HG02678 (cell line): ENCODE data around the gene FKBP7.
"Not testable (repeated sequence)": the region's sequence is repeated elsewhere in the genome, so short reads cannot be mapped to it uniquely, and the experiment has no call there.

Experiments used
- ATAC-seq: cut with Tn5 transposase; IDR thresholded peaks from one replicate; pipeline ENCODE4 v1.9.1; 2021; ENCODE audit warnings: mild to moderate bottlenecking, moderate library complexity; ENCODE audit not compliant: unreplicated experiment

FKBP7 gene

DNA sequence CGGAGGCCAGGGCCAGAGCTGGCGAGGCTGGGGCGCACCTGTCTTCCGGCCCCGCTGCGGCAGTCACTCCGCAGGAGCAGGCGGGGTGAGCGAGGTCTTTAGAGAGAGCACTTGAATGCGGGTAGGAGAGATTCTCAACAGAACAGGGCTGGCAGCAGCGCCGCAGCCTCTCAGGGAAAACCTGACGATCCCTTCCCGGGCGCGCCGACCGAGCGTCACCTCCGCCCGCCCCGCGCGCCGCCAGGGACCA lies 28.0 kb downstream of the FKBP7 start:
- ATAC-seq, result peak; percentile 45

DNA sequence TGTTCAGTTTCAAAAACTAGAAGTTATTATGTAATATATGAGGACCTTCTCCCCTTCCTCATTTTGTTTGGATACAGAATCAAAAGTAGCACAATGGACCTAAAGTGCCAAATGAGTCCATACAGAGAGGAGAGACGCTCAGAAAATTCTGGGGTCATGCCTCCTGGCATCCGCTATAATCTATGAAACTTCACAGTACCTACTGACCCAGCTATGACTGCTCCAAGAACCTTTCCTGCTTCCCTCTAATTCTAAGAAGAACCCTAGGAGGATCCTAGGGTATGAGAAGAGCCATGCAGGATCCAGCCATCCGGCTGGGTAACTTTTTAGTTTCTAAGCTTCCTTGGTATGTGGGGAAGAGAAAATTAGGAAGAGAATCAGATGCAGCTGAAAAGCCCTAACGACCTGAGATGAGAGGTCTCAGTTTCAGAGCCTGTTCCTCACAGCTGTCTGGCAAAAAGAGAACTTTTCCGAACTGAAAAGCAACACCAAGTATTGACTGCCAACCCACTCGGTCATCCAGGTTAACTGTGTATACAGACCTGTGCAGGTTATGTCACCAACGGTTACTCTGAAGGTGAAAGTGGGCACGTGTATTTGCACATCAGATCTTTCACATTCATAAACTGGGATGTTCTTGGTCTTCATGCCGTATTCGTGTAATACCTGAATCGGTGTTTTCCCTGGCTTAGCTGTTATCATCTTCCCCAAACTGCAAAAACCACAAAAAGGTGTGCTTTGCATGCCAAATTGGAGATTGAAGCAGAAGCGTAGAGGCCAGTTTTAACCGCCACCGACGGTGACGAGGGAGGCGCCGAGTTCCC lies 28.5 kb downstream of the FKBP7 start:
- ATAC-seq, result peak; percentile 9

DNA sequence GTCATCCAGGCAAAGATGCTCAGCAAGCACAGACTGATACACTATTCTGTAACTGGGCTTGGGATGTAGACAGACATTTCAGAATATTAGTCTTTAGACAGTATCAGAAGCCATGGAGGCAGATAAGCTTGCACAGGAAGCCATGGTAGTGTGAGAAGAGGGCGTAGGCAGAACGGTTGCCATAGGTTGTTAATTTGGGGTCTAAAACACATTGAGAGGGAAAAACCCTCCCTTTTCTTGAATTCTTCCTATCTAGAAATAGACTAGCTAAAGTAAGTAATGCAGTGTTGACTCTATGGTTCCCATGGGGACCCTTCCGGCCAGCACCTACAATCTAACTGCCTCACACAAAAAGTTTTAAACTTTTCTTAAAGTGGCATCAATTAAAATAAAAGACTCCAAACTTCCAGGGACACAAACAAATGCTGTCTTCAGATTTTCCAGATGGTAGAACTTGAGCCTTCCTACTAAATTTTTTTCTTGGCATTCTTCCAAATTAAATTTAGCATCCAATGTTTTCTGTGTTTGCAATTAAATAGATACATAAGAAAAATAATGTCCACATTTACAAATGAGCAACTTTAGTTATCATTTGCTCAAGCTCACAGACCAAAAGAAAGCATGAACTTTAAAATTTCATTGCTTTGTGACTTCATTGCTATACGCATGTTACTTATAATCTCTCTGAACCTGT lies 29.3 kb downstream of the FKBP7 start:
- no peak for ATAC-seq

DNA sequence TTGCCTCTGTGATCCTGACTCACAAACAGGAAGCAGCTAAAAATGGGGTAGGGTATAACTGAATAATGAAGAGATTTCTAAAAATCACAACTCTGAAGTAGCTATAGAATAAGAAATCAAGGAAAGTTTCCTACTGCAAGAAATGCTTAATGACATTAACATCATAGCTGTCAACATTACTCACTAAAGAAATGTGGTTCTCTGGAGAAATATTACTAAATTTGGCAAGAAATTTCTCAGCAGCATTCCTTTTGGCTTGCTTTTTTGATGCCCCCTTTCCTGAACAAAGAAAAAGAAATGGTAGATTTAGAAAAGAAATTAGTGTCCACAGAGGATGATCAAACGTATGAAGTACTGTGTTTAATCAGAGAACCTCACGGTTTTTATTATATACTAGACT lies 37.0 kb downstream of the FKBP7 start:
- ATAC-seq, result no peak

DNA sequence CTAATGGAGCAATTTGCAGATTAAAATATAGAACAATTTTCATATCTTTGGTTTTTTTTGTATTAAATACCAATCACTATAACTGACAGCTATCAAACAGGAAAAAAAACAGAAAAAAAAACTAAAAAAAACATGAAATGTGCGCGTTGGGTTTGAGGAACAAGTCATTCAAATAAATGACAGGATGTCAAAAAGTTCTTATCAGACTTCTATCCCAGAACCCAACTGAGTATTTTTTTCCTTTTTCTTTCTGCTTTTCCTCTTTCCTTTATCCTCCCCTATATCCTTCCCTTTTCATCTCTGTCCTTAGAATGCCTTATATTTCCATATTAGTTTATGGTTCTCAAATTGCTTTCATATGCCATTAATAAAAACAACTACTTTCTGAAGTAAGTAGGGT lies 41.7 kb downstream of the FKBP7 start:
- no peak for ATAC-seq

DNA sequence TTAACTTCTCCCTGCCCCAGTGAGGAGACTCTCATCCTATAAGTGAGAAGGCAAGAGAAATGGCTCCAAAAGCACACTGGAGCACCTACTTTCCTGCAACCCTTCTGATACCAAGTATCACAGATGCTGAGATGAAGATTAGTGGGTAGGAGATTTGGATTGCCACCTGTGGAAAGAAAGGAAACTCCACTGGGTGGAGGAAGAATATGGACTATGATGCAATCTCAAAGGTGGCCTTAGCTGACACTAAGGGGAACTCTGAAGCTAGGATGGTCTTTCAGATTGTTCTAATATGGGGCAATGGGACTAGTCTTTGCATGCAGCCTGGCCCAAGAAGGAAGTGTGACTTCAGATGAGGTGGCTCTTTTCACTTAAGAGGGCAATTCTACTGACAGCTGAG lies 49.1 kb downstream of the FKBP7 start:
- ATAC-seq, result no peak

DNA sequence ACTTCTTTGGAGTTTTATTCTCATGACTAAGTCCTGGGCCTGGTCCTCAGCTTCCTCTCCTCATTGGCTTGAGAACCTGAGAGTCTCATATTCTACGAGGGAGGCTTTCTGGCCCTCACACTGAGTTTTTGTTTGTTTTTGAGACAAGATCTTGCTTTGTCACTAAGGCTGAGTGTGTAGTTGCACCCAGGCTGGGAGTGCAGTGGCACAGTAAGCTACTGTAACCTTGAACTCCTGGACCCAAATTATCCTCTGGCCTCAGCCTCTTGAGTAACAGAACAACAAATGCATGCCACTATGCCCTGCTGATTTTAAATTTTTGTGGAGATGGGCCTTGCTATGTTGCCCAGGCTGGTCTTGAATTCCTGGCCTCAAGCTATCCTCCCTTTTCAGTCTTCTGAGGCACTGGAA lies 50.0 kb downstream of the FKBP7 start:
- ATAC-seq, result no peak

DNA sequence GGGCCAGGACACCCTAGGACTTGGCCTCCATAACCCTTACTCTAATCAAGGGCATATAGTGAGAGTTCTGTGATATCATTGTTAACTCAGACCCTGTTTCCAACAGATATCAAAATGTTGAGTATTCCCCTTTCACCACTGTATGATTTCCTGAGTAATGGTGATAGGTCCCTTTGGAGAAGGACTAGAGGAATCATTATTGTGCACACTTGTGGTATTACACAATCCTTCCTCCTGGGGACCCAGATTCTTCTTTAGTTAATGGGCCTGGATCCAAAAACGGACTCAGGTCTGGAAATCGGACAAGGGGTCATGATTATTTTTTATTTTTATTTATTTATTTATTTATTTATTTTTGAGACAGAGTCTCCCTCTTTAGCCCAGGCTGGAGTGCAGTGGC lies 50.9 kb downstream of the FKBP7 start:
- no peak for ATAC-seq

DNA sequence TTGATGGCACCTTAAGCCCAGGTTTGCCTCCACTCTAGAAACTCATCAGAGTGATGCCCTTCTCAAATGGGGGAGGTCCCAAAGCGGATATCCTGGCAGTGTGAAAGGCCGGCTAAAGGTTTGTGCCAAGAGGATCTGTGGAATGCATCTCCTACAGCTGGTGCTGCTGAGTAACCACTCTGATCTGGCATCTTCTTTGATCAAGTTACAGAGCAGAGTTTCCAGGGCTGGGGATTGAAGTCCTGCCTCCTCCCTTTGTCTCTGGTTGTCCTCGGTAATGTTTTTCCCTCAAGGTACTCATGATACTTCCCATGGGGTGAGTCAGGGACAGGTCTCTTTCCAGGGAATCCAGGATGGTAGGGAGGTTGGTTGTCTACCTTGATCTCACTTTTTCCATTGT lies 52.0 kb downstream of the FKBP7 start:
- no peak for ATAC-seq

DNA sequence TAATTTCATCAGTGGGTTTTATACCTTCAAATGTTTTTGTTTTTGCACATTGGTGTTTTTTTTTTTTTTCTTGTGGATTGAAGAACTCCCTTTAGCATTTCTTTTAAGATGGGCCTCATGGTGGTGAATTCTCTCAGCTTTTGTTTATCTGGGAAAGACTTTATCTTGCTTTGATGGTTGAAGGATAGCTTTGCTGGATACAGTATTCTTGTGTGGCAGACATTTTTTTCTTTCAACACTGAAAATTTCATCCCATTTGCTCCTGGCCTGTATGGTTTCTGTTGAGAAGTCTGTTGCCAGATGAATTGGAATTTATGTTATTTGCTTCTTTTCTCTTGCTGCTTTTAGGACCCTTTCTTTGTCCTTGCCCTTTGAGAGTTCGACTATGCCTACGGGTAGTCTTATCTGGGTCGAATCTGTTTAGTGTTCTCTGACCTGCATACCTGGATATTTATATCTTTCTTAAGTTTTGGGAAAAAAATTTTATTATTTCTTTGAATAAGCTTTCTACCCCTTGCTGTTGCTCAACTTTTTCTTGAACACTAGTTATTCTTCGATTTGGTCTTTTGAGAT lies 53.1 kb downstream of the FKBP7 start:
- ATAC-seq, result no peak

DNA sequence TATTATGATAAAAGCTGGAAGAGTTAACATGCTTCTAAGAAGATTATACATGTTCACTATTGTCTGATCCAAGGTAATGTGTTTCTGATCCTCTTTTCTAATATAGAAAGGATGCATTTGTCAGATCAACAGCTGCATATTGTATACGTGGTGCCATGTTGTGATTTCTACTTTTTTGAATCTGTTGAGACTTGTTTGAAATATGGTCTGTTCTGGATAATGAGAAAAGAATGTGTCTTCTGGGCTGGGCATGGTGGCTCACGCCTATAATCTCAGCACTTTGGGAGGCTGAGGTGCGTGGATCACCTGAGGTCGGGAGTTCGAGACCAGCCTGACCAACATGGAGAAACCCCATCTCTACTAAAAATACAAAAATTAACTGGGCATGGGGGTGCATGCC lies 54.7 kb downstream of the FKBP7 start:
- not testable (repeated sequence) for ATAC-seq

DNA sequence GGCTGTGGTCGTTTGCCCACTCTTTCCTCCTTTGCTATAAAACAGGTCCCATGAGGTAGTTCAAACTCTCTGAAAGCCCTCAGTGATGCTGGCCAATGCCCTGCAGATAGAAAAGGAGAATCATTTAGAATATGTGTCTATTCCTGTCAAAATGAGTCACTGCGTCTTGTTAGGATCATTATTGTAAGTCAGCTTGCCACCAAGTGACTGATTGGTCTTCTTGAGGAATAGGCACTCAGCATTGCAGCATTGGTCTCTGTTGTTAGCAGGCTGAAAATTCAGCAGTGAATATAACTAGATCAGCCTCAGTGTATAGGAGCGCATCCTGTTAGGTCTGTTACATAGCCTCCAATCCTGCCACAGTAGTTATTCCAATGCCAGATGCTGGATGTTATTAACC lies 56.3 kb downstream of the FKBP7 start:
- ATAC-seq, result no peak

DNA sequence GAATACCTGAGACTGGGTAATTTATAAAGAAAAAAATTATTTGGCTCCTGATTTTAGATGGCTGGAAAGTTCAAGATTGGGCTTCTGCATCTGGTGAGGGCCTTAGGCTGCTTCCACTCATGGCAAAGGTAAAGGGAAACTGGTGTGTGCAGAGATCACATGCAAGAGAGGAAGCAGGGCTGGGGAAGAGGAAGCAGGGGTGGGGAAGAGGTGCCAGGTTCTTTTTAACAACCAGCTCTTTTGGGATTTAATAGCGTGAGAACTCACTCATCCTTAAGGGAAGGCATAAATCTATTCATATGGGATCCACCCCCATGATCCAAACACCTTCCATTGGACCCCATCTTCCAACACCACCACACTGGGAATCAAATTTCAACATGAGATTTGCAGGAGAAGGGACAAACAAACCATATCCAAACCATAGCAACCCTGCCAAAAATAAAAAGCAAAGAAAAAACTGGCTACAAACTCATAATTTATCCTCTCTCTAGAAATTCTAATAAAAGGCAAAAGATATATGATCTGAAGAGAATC lies 57.9 kb downstream of the FKBP7 start:
- no peak for ATAC-seq

DNA sequence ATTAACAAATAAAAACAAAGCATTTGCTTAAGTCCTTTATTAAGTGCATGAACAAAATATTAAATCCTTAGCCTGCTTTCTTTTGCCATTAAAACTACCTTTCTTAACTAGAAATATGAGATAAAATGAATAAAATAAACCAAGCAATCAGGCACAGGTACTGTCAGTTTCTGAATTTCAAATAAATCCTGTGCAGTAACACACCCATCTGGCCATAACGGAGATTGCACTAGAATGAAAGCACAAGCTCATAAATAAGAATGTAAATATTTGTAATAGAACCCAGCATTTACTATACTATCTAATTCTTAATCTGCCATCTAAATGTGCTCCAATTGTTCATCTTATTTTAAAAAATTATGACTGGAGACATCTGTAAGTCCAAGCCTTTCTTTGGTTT lies 59.3 kb downstream of the FKBP7 start:
- ATAC-seq, result no peak

DNA sequence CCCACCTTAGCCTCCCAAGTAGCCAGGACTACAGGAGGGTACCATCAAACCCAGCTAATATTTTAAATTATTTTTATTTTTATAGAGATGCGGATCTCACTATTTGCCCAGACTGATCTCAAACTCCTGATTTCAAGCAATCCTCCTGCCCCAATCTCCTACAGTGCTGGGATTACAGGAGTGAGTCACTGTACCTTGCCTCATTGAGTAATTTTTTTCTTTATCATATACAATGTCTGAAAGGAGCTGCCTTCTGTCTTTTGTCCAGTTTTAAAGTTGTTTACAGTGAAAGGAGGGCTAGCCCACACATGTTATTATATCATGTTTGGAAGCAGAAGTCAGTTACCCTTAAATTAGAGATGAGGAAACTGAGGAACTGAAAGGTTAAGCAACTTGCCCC lies 60.0 kb downstream of the FKBP7 start:
- ATAC-seq, result no peak

DNA sequence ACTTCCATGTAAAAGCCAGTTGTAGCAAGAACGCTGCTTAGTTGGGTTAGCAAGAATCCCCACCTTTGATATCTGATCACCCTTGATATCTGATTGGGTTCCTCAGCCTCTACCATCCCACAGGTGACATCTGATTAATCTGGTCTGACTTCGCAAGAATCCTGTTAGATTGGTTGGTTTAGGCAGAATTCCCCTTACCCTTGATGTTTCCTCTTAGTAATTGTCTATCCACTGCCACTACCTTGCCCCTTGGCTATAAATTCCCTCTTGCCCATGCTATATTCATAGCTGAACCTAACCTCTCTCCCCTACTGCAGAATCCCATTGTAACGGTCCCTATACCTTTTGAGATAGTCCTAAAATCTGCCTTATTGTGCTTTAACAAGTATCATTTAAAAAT lies 60.5 kb downstream of the FKBP7 start:
- no peak for ATAC-seq

DNA sequence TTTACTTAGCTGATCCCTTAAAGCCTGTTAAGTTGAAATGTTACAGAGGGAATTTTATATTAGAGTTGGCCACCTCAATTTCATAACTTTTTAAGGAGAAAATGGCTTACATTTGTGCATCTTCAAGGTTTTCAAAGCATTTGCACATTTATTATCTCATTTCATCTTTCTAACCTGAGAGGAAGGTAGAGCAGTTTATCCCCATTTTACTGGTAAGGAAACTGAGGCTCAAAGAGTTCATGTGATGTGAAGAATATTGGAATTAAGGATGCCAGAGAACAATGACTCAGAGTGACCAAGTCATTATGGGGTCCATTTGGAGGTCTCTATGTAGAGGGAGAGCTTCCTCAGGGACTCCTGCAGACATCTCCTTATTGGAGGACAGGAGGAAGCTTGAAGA lies 62.4 kb downstream of the FKBP7 start:
- ATAC-seq, result no peak

DNA sequence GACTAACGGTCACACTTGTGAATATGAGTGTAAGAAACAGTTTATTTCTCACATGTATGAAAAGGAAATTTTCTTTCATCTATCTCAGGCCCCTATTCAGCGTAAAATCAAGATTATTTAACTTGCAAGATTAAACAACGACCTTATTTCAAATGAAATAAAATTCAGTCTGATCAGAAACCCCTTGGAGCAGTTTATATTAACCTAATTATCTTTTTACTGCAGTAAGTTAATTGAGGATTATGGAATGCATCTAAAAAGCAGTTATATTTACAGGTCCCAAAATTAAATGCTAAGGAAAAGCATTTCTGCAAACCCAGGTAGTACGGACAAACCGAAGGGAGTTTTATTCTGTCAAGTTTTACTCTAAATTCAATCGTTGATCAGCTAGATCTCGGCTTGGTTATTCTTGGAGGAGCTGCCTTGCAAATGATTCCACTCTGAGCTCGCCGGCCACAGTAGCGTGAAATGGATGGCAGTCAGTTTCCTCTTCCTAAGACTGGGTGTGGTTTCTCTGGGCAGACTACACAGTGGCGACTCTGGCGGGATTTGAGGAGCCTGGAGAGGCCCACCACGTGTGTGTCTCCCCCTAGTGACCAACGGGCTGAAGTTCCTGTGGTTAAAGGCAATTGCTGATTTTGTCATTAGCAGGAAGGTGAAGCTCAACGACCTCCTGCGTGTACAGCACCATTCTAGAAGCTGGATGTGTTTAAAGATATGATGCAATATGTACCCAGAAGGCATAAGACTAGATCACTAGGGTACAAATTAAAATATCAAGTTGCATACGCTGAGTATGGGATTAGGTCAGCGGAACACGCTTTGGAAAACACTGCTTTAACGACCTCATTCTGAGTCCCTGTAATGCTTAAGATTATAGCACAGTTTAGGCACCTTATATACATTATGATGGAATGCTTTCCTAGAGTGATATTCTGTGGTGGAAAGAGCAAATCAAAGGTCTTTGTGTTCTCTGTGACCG lies 63.8 kb downstream of the FKBP7 start:
- peak; percentile 82 for ATAC-seq
